Ectodermal cell (in vitro differentiated cells): ENCODE data around the gene TAS2R13.

Experiments used
- H3K27ac ChIP-seq: 2 replicates; pipeline ENCODE4 v1.7.0; 2013; ENCODE audit warnings: mild to moderate bottlenecking, low read depth, low read length; ENCODE audit not compliant: insufficient read depth, poor library complexity, severe bottlenecking
- H3K27me3 ChIP-seq: 2 replicates; pipeline ENCODE4 v1.7.0; 2013; ENCODE audit warnings: mild to moderate bottlenecking, low read length; ENCODE audit not compliant: insufficient read depth, control insufficient read depth, poor library complexity, severe bottlenecking
- H3K36me3 ChIP-seq: one replicate; pipeline ENCODE4 v1.7.0; 2013; ENCODE audit warnings: low read length; ENCODE audit not compliant: control insufficient read depth, insufficient read depth
- H3K4me1 ChIP-seq: one replicate; pipeline ENCODE4 v1.7.0; 2013; ENCODE audit warnings: low read length; ENCODE audit not compliant: control insufficient read depth, insufficient read depth
- H3K4me3 ChIP-seq: 2 replicates; pipeline ENCODE4 v1.7.0; 2013; ENCODE audit warnings: low read depth, low read length, control low read depth; ENCODE audit not compliant: insufficient read depth
- H3K9me3 ChIP-seq: 2 replicates; pipeline ENCODE4 v1.7.0; 2013; ENCODE audit warnings: mild to moderate bottlenecking, low read length, moderate library complexity; ENCODE audit not compliant: control insufficient read depth
- WGBS, 2 experiments: methylation state at CpG; one replicate each; pipeline ENCODE4 v1.1.7; 2013; ENCODE audit warnings: missing lambda C conversion rate in 2 of 2; 5-methylcytosine and 5-hydroxymethylcytosine counted together

TAS2R13 gene

GRCh38 chr12:10884086-10884725 lies 25.2 kb downstream of the TAS2R13 start, which contains the start of gene PRH1:
Gene PRH1 (minus strand): TSS chr12:10884255. CDS start chr12:10884217, 38 bp downstream.
- WGBS, 2 experiments = 76 to 88% methylated on average over 5 to 6 of the region's 6 CpGs

DNA sequence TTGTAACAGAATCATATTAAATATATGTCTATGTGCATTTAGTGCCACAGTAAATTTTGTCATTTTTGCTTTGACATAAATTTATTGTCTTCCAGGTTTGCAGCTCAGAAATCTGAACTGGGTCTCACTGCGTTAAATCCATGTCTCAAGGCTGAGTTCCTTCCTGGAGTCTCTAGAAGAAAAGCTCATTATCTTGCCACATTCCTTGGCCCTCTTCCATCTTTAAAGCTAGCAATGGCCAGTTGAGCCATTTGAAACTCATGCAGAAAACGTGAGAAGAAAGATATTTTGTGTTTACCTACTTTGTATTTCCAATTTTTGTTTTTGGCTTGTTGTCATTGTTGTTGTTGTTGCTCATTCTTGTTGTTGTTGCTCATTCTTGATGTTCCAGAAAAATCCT lies 36.0 kb downstream of the TAS2R13 start:
- no peaks in the 10 kb centered on the region for H3K9me3 ChIP-seq
- H3K27me3 ChIP-seq = no peaks in the 10 kb centered on the region
- H3K4me3 ChIP-seq = no peak overlapping the region
- no peak overlapping the region for H3K27ac ChIP-seq
- H3K36me3 ChIP-seq = no peaks in the 10 kb centered on the region
- WGBS, 2 experiments = 85 to 93% methylated on average over 2 of the region's 2 CpGs
- no peaks in the 10 kb centered on the region for H3K4me1 ChIP-seq

More at GRCh38 chr12:10884086-10884725, 25.2 kb downstream of the TAS2R13 start, which contains the start of gene PRH1:
- no peaks in the 10 kb centered on the region for H3K27me3 ChIP-seq
- no peaks in the 10 kb centered on the region for H3K4me1 ChIP-seq
- H3K27ac ChIP-seq = no peak within 1 kb of the TSS
- no peaks in the 10 kb centered on the region for H3K9me3 ChIP-seq
- no peak within 1 kb of the TSS for H3K4me3 ChIP-seq
- H3K36me3 ChIP-seq = no peaks in the 10 kb centered on the region

- Histone ChIP-seq H3K36me3 (no peaks in the 10 kb centered on the region), H3K27ac (no peak overlapping the region), H3K4me1 (no peaks in the 10 kb centered on the region), H3K27me3 (no peaks in the 10 kb centered on the region), H3K9me3 (no peaks in the 10 kb centered on the region), H3K4me3 (no peak overlapping the region)
- WGBS, 2 experiments = 89 to 96% methylated on average over 2 of the region's 2 CpGs
Observed at GRCh38 chr12:10867381-10867780, 42.0 kb downstream of the TAS2R13 start.

- Histone ChIP-seq H3K4me3 (no peak overlapping the region), H3K36me3 (no peaks in the 10 kb centered on the region), H3K27ac (no peak overlapping the region), H3K9me3 (no peaks in the 10 kb centered on the region), H3K4me1 (no peaks in the 10 kb centered on the region), H3K27me3 (no peaks in the 10 kb centered on the region)
- WGBS, 2 experiments = 71 to 97% methylated on average over 1 to 2 of the region's 2 CpGs
Observed at GRCh38 chr12:10863512-10864218, 45.7 kb downstream of the TAS2R13 start.

DNA sequence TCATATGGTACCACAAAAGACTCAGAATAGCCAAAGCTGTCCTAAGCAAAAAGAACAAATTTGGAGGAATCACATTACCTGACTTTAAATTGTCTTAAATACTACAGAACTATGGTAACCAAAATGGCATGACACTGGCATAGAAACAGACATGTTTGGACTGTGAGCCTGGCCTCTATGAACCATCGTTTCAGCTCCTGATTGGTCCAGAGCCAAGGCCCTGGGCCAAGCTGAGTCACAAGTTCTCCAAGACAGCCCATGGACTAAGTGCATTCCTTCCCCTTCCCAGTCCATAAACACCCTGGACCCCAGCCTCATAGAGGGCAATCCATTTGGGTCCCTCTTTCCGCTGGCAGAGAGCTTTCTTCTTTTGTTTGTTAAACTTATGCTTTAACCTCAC lies 48.0 kb downstream of the TAS2R13 start:
- Histone ChIP-seq H3K27ac (no peak overlapping the region), H3K36me3 (peaks cover 4% of the 10 kb centered on the region), H3K27me3 (no peaks in the 10 kb centered on the region), H3K4me3 (no peak overlapping the region), H3K4me1 (no peaks in the 10 kb centered on the region), H3K9me3 (no peaks in the 10 kb centered on the region)
- WGBS, 2 experiments = 94% methylated on average over 2 of the region's 2 CpGs
